Measurements from ENCODE around the gene SENP3. TPM values are rescaled to one million over a fixed set of nuclear protein-coding genes. Genes with fewer than 3 reads are reported as not detected.
A peak's percentile ranks its signal among the peaks of the same experiment; 100 is the strongest.

The SENP3 gene
- total and polyA plus RNA-seq, 9 donors: 31.2 to 104 (median 42.7) TPM

DNA sequence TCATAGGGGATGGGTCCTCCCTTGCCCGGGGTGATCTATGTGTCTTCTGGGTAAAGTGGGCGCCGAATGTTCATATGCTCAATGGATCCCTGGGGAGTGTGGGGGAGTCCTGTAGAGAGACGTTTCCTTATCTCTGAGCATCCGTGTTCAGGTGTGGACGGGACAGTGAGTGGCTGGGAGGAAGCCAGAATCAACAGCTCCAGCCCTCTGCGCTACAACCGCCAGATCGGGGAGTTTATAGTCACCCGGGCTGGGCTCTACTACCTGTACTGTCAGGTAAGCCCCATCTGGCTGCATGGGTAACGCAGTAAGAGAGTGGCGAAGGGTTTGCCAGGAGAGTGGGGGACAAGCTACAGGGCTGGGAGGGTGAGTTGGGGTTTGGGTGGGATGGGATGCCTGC, 5.1 kb upstream of the SENP3 start:
- Histone ChIP-seq H3K4me1 (ENCODE audit: insufficient read depth) (peaks cover 23% of the 10 kb centered on the region), H3K9me3 (no peaks in the 10 kb centered on the region), H3K4me3 (no peak overlapping the region), H3K27ac (peak overlapping the region; percentile 92 to 99), H3K27me3 (no peaks in the 10 kb centered on the region), H3K36me3 (no peaks in the 10 kb centered on the region)
- WGBS, 3 donors: 80 to 81% (median 81%) methylated on average over 12 of the region's 12 CpGs
- TF ChIP-seq EP300 (IDR thresholded peaks at IDR 0.05) (no peak), POLR2A (IDR thresholded peaks at IDR 0.05) (no peak), CTCF (IDR thresholded peaks at IDR 0.05) (no peak)
- no peak for DNase-seq
- intact Hi-C loops (cut with DNase I): loop anchor here in 1 of 4 donors (5.0 to 10.0 kb wide), 2 partner anchors 44 to 202 kb away; partner anchors contain the start of genes KCTD11 and TMEM95

GRCh38 chr17:7557147-7557764, 4.5 kb upstream of the SENP3 start:
- intact Hi-C loops (cut with DNase I): loop anchor here in 1 of 4 donors (5.0 to 10.0 kb wide), 2 partner anchors 45 to 202 kb away; partner anchors contain the start of genes KCTD11 and TMEM95
- 30 to 36% (median 35%) methylated on average over 18 to 19 of the region's 19 CpGs for WGBS, 3 donors
- peak overlapping the region; percentile 92 to 99 for H3K27ac ChIP-seq
- H3K27me3 ChIP-seq: no peaks in the 10 kb centered on the region
- H3K9me3 ChIP-seq: no peaks in the 10 kb centered on the region
- peaks cover 23% of the 10 kb centered on the region for H3K4me1 ChIP-seq (ENCODE audit: insufficient read depth)
- H3K36me3 ChIP-seq: no peaks in the 10 kb centered on the region
- no peak overlapping the region for H3K4me3 ChIP-seq
- TF ChIP-seq POLR2A (IDR thresholded peaks at IDR 0.05) (no peak), EP300 (IDR thresholded peaks at IDR 0.05) (no peak), CTCF (IDR thresholded peaks at IDR 0.05) (no peak)
- peak; percentile 60 to 75 (median 67) for DNase-seq

GRCh38 chr17:7557775-7558543, 3.8 kb upstream of the SENP3 start:
- Histone ChIP-seq H3K27me3 (no peaks in the 10 kb centered on the region), H3K36me3 (no peaks in the 10 kb centered on the region), H3K27ac (peak overlapping the region; percentile 92 to 99), H3K4me1 (ENCODE audit: insufficient read depth) (peaks cover 26% of the 10 kb centered on the region), H3K4me3 (peak overlapping the region; percentile 19), H3K9me3 (no peaks in the 10 kb centered on the region)
- DNase-seq: peak; percentile 87 to 93 (median 91)
- intact Hi-C loops (cut with DNase I): loop anchor here in 1 of 4 donors (5.0 to 10.0 kb wide), 2 partner anchors 46 to 203 kb away; partner anchors contain the start of genes KCTD11 and TMEM95
- peak; percentile 36 for TF ChIP-seq POLR2A (IDR thresholded peaks at IDR 0.05)
- TF ChIP-seq EP300 (IDR thresholded peaks at IDR 0.05): no peak
- peak in 1 of 3 donors; percentile 29 for TF ChIP-seq CTCF (IDR thresholded peaks at IDR 0.05)
- WGBS, 3 donors: 4 to 15% (median 7%) methylated on average over 20 to 21 of the region's 21 CpGs

GRCh38 chr17:7558544-7559319, 3.0 kb upstream of the SENP3 start, which contains the start of gene TNFSF13:
TSS of gene TNFSF13 (plus strand) at chr17:7558750. CDS start at chr17:7559040, 290 bp downstream.
- peak; percentile 55 to 86 (median 79) for DNase-seq
- Histone ChIP-seq H3K27me3 (no peaks in the 10 kb centered on the region), H3K4me1 (ENCODE audit: insufficient read depth) (peaks cover 27% of the 10 kb centered on the region)

More at GRCh38 chr17:7558544-7559319, 3.0 kb upstream of the SENP3 start, which contains the start of gene TNFSF13:
- Histone ChIP-seq H3K27ac (peak within 1 kb of the TSS; percentile 92 to 99), H3K36me3 (no peaks in the 10 kb centered on the region), H3K9me3 (no peaks in the 10 kb centered on the region), H3K4me3 (peak within 1 kb of the TSS; percentile 19)
- WGBS, 3 donors: 25 to 28% (median 28%) methylated on average over 16 of the region's 16 CpGs
- intact Hi-C loops (cut with DNase I): loop anchor here in 1 of 4 donors (5.0 to 10.0 kb wide), 2 partner anchors 46 to 204 kb away; partner anchors contain the start of genes KCTD11 and TMEM95
- TF ChIP-seq EP300 (IDR thresholded peaks at IDR 0.05) (no peak), POLR2A (IDR thresholded peaks at IDR 0.05) (no peak), CTCF (IDR thresholded peaks at IDR 0.05) (no peak)
